Testis (tissue), 2 donors: ENCODE data around the gene GDPD3.
"Not testable (repeated sequence)": the region's sequence is repeated elsewhere in the genome, so short reads cannot be mapped to it uniquely, and the experiment has no call there.

Experiments
- POLR2A ChIP-seq: fragments of 450-650 bp; IDR thresholded peaks from one replicate; pipeline ENCODE4 v1.6.1; 2017; ENCODE audit warnings: antibody characterized with exemption, mild to moderate bottlenecking, moderate library complexity
- TF ChIP-seq, protein P1 (sequence below), 3 experiments: fragments of 450-650 bp in 2 of 3; fragments of 200-600 bp in 1 of 3; sonication (generic) in 1 of 3; IDR thresholded peaks; one replicate each; pipeline ENCODE4 v1.5.1; 2016 to 2019; ENCODE audit warnings: antibody characterized with exemption in 3 of 3, mild to moderate bottlenecking in 2 of 3, moderate library complexity in 1 of 3

DNA sequence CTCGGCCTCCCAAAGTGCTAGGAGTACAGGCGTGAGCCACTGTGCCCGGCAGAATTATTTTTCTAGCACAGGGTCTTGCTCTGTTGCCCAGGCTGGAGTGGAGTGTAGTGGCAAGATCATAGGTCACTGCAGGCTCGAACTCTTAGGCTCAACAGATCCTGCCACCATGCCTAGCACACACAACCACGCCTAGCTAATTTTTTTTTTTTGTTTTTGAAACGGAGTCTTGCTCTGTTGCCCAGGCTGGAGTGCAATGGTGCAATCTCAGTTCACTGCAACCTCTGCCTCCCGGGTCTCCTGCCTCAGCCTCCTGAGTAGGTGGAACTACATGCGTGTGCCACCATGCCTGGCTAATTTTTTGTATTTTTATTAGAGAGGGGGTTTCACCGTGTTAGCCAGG is 12.4 kb upstream of the GDPD3 start:
- TF ChIP-seq, protein P1, sequence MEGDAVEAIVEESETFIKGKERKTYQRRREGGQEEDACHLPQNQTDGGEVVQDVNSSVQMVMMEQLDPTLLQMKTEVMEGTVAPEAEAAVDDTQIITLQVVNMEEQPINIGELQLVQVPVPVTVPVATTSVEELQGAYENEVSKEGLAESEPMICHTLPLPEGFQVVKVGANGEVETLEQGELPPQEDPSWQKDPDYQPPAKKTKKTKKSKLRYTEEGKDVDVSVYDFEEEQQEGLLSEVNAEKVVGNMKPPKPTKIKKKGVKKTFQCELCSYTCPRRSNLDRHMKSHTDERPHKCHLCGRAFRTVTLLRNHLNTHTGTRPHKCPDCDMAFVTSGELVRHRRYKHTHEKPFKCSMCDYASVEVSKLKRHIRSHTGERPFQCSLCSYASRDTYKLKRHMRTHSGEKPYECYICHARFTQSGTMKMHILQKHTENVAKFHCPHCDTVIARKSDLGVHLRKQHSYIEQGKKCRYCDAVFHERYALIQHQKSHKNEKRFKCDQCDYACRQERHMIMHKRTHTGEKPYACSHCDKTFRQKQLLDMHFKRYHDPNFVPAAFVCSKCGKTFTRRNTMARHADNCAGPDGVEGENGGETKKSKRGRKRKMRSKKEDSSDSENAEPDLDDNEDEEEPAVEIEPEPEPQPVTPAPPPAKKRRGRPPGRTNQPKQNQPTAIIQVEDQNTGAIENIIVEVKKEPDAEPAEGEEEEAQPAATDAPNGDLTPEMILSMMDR (IDR thresholded peaks at IDR 0.05), result not testable (repeated sequence)
- not testable (repeated sequence) for TF ChIP-seq POLR2A
